GM19463 (cell line): ENCODE data around the gene RPS6KB2.
A peak's percentile ranks its signal among the peaks of the same experiment; 100 is the strongest.
"Not testable (repeated sequence)": the region's sequence is repeated elsewhere in the genome, so short reads cannot be mapped to it uniquely, and the experiment has no call there.

ENCODE experiments used
- ATAC-seq: cut with Tn5 transposase; IDR thresholded peaks from one replicate; pipeline ENCODE4 v1.9.1; 2021; ENCODE audit warnings: mild to moderate bottlenecking, moderate library complexity; ENCODE audit not compliant: unreplicated experiment

Gene RPS6KB2

DNA sequence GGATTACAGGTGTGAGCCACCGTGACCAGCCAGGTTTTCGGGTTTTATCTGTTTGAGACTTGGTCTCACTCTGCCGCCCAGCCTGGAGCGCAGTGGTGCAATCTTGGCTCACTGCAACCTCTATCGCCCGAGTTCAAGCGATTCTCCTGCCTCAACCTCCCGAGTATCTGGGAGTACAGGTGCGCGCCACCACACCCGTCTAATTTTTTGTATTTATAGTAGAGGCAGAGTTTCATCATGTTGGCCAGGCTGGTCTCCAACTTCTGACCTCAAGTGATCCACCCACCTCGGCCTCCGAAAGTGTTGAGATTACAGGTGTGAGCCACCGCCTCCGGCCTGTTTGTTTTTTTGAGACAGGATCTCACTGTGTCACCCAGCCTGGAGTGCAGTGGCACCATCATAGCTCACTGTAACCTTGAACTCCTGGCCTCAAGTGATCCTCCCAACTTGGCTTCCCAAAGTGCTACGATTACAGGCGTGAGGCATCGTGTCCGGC is 882 bp upstream of the RPS6KB2 start:
- not testable (repeated sequence) for ATAC-seq

DNA sequence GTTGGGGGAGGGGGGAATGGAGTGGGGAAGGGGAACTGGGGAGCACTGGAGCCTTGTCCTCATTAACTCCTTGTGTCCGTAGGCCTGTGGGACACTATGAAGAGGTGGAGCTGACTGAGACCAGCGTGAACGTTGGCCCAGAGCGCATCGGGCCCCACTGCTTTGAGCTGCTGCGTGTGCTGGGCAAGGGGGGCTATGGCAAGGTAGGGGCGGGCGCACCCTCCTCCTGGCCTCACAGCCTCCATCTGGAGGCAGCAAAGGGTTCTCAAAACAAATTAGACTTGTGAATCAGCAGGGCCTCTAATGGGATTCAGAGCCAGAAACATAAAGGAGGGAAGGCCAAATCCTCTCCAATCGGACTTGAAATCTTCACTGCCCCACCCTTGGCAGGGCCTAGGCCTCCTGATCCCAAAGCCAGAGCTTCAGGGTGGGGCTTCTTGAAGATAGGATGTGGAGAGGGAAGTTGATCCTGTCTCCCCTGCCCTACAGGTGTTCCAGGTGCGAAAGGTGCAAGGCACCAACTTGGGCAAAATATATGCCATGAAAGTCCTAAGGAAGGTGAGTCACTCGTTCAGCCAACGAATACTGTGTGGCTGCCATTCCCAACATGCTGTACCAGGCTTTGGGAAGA is 859 bp downstream of the RPS6KB2 start:
- no peak for ATAC-seq

DNA sequence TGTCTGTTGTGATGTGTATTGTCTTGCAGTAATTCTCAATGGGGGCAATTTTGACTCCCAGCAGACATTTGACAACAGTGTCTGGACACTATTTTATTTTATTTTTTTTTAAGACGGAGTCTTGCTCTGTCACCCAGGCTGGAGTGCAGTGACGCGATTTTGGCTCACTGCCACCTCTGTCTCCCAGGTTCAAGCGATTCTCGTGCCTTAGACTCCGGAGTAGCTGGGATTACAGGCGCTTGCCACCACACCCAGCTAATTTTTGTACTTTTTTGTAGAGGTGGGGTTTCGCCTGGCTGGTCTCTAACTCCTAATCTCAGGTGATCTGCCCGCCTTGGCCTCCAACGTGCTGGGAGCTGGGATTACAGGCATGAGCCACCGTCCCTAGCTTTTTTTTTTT is 1.4 kb downstream of the RPS6KB2 start:
- ATAC-seq = no peak

DNA sequence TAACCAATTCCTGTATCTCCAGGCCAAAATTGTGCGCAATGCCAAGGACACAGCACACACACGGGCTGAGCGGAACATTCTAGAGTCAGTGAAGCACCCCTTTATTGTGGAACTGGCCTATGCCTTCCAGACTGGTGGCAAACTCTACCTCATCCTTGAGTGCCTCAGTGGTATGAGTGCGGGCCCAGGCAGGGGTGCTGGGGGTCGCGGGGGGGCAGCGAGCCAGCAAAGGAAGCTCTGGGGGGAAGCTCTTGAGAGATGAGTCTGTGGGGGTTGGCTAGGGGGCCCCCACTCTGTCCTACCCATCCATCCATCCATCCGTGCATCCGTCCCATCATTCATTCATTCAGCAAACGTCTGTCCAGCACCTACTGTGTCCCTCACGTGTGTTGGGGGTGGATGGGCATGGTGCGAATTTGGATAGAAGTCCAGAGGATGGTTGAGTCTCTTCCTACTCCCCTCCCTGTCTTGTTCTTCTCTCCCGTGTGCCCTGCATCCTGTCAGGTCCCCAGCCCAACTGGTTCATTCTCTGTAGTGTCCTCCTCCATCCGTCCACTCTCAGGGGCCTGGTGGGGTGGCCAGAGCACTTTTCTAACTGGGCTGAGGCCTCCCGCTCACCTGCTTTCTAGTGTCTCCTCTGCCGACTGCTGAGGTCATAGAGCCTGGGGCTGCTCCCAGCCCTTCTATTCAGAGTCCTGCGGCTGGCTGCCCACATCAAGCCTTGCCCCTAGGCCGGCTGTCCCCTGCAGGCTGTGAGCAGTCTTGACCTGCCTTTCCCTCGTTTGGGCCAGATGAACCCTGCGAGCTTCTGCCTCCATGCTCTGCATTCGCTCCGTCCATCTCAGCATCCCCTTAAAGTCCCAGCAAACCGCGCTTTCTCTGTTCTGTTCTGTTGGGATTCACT is 3.3 kb downstream of the RPS6KB2 start:
- no peak for ATAC-seq

DNA sequence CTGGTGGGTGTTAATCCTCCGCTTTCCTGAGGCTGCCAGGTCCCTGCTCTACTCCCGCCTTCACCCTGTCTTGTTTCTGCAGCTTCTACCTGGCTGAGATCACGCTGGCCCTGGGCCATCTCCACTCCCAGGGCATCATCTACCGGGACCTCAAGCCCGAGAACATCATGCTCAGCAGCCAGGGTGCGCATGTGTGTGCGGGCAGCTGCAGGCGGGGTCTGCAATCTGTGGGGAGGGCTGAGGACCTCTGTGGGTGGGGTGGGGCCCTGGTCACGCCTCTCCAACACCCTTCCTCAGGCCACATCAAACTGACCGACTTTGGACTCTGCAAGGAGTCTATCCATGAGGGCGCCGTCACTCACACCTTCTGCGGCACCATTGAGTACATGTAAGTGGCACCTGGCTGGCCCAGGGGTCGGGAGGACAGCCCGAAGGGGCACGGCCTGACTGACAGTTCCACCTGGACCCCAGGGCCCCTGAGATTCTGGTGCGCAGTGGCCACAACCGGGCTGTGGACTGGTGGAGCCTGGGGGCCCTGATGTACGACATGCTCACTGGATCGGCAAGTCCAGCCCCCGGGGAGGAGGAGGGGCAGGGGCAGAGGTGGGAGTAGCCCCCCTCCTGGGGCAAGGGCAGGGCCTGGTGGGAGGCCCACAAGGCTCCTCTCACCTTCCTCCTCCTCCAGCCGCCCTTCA is 4.5 kb downstream of the RPS6KB2 start:
- ATAC-seq = no peak

DNA sequence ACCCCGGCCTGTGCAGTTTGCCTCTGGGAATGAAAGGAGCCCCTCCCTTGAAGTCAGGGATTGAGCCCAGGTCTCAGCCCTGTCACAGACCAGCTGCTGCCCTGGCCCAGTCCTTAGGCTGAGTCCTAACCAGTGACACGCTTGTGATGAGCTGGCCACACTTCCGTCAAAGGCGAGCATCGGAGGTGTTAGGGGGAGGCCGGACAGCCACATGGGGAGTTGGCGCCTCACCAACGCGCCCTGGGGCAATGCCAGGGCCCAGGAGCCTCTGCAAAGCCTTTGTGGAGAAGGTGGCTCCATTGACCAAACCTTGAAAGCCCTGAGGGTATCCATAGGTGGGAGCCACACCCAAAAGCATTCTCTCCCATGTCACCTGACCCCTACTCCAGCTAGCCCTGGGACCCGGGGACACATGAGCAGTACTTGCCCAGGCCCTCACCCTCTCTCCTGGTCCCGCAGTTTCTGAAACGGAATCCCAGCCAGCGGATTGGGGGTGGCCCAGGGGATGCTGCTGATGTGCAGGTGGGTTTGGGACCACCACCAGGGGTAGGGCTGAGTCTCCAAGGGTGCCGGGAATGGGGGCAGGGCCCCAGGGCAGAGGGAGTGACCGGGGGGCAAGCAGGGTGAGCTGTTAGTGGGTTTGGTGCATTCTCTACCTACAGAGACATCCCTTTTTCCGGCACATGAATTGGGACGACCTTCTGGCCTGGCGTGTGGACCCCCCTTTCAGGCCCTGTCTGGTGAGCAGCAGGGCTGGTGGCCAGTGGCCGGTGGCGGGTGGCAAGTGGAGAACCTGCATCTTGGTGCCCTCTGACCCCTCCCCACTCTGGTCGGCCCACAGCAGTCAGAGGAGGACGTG is 5.5 kb downstream of the RPS6KB2 start:
- no peak for ATAC-seq

DNA sequence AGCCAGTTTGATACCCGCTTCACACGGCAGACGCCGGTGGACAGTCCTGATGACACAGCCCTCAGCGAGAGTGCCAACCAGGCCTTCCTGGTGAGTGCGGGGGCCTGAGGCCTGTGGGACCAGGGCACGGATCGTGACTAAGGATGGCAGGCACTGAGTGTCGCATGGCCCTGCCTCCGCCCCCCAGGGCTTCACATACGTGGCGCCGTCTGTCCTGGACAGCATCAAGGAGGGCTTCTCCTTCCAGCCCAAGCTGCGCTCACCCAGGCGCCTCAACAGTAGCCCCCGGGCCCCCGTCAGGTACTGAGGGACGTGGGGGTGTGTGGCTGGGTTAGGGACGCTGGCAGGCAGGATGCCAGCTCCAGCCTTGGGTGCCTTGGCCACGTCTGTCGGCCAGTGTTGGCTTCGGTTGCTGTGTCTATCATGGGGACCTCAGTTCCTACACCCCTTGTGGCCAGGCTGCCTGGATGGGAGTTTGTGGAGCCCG is 6.1 kb downstream of the RPS6KB2 start:
- no peak for ATAC-seq

DNA sequence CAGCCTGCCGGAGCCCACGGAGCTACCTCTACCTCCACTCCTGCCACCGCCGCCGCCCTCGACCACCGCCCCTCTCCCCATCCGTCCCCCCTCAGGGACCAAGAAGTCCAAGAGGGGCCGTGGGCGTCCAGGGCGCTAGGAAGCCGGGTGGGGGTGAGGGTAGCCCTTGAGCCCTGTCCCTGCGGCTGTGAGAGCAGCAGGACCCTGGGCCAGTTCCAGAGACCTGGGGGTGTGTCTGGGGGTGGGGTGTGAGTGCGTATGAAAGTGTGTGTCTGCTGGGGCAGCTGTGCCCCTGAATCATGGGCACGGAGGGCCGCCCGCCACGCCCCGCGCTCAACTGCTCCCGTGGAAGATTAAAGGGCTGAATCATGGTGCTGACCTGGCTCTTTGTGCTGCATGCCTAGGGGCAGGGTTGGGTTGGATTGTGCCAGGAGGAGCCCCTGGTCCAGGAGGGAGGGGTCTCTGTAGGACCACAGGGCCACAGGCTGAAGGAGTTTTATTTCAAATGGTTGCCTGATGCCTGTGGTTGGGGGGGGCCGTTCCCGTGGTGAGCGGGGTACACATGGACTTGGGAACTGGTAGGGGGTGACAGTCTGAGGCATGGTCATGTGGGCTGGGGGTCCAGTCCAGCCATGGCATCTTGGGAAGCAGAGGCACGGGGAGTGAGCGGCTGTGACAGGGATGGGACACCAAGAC is 6.9 kb downstream of the RPS6KB2 start:
- ATAC-seq = no peak

DNA sequence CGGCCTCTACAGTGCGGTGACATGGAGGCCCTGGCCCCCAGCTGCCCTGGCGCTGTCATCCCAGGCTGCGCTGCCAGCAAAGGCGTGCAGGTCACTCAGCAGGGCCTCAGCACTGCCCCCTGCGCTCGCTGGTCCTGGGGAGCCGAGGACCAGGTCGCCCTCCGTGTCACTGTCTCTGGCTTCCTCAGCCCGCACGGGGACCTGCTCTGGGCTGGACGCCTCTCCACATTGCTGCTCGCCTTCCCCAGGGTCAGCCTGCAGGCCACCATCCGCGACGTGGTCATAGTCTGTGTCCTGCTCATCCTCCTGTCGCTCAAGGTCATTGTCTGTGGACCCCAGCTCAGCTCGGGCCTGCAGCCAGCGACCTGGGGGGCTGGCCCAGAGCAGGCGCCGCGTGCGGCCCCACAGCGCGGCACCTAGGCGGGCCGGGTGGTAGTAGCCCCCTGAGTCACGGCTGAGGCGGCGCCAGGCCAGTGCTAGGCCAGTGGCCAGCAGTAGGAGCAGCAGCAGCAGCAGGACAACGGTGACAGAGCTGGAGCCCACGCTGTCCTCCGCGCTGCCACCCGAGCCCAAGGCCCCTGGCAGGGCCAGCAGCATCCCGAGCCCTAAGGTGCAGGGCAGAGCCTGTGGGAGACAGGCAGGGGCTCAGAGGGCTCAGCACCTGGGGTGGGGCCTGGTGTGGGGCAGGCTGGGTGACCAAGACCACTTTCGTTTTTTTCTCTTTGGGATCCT is 7.6 kb downstream of the RPS6KB2 start:
- no peak for ATAC-seq

DNA sequence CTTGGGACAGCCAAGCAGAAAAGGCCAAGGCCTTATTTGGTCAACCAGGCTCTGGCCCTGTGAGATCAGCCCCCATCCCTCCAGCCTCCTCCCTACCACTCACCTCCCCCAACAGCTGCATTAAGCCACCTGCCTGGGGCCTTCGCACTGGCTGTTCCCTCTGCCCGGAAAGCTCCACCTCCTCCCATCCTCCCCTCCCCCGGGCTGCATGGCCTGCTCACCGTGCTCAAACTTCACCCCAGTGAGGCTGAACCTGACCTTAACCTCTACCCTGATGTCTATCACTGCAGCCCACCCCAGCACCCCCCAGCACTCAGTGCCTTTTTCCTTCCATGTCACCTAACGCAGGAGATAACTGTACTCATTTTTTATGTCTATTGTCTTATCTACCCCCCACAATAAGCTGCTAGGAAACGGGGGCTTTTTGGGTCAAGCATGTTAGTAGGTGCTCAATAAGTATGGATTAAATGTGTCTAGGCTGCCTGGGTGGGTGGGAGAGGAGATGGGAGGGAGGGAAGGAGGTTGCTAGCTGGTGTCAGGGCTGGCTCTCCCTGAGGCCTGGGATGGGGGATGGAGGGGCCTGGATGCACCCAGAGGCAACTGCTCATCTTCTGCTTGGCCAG is 8.3 kb downstream of the RPS6KB2 start:
- peak; percentile 55 for ATAC-seq

DNA sequence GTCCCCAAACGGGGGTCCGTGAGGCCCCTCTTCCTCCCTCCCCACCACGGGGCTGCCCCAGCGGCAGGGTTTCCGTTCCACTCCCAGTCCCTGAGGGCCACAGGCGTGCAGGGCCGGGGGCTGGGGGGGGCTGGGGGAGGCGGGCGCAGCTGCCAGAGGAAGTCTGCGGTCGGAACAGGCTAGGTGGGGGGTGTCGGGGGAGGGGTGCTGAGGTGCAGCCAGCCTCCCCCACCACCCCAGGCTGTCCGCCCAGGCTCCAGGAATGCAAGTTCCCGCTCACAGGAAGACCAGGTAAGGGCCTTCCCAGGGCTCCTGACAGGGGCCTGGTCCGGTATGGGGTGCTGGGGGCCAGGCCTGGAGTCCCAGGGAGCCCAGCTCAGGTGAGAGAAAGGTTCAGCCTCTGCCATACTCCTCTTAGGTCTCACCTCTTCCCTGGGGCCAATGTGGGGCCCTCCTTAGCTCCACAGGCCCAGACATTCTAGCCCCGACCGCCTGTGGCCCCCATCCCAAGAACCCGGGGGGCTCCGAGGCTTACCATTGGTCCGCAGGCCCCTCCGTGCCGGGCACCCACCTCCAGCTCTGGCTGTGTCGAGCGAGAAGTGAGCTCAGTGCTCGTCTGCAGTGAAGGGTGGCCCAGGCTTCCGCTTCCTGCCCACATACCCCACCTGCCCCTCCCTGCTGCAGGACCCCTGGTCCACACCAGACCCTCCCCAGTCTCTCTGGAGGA is 9.0 kb downstream of the RPS6KB2 start, which contains the start of gene PTPRCAP:
TSS of gene PTPRCAP (minus strand) at position 601 of the 727 bp plus-strand sequence. CDS start at position 538, 63 bp downstream.
- ATAC-seq = peak; percentile 32

DNA sequence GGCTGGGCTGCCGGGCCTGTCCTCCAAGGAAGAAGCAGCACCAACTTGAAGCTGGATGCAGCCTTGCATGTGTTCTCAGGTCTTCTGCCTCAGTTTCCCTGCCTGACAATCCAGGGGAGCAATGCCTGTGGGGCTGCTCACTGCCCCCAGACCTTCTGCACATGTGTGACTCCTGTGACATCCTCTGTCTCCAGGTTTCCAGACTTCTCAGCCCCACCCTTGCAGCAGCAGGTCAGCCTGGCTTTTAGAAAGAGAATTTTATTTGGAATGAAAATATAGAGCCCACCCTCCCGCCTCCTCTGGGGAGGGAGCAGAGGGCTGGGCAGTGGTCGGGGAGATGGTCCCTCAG is 9.5 kb downstream of the RPS6KB2 start:
- no peak for ATAC-seq

DNA sequence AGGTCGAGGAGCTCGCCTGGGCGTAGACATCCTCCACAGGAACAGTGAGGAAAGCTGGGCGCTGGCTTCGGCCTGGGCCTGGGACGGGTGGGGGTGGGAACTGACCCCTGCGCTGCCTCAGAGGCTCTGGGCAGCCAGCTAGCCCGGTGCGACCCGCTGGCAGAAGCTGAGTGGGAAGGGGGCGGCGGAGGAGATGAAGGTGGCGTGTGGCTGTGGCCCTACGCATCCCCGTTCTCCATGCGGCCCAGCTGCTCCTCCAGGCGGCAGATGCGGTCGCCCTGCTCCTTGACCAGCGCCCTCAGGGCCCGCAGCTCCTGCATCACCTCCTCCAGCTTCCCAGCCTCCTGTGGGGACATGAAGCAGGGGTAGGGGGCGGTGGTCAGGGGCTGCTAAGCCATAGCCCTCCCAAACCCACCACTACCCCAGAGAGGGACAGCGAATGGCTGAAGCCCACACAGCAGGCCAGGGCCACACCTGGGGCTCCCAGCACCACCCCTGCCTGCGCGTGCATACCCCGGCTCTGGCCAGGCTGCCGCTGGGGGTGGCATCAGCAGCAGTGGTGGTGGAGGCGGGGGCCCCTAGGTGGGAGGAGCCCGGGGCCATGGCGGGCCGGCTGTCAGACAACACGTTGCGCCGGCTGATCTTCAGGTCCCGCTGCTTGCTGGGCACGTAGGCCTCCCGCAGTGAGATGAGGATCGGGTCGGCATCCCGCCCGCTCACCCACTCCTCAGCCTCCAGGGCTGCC is 10.0 kb downstream of the RPS6KB2 start:
- ATAC-seq = no peak

DNA sequence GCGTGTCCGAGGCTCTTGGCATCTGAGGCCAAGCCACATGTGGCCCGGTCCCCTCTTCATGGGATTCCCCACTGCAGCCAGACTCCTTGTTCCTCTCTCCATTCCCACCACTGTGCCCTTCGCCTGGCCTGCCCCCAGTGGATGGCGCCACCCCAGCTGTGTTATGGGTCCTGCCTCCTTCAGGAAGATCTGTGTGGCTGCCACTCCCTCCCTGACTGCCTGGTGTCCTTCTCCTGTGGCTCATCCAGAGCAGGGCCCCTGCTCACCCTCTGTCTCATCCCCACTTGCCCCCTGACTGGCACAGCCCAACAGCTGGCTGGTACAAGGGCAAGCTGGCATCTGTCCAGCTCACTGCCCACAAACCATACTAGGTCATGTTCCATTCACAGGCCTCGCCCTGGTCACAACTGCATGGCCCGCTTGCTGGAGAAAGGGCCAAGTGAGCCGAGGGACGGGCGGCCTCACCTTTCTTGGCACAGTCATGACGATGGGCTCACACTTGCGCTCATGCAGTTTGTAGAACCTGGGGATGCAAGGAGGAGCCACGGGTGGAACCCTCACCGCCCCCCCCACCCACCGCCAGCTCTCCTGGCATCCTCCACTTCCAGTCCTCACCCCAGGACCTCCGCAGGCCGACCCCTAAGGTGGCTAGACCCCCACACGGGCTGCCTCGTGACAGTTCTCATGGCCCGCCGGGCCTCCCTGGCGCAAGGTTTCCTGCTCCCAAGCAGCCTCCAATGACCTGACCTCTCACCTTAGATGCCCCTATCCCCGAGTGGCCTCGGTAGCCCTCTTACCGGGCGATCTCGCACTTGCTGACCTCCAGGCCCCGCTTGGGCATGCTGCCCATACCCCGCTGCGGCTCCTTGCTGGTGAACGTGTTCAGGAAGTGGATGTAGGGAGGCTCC is 11.3 kb downstream of the RPS6KB2 start:
- no peak for ATAC-seq

DNA sequence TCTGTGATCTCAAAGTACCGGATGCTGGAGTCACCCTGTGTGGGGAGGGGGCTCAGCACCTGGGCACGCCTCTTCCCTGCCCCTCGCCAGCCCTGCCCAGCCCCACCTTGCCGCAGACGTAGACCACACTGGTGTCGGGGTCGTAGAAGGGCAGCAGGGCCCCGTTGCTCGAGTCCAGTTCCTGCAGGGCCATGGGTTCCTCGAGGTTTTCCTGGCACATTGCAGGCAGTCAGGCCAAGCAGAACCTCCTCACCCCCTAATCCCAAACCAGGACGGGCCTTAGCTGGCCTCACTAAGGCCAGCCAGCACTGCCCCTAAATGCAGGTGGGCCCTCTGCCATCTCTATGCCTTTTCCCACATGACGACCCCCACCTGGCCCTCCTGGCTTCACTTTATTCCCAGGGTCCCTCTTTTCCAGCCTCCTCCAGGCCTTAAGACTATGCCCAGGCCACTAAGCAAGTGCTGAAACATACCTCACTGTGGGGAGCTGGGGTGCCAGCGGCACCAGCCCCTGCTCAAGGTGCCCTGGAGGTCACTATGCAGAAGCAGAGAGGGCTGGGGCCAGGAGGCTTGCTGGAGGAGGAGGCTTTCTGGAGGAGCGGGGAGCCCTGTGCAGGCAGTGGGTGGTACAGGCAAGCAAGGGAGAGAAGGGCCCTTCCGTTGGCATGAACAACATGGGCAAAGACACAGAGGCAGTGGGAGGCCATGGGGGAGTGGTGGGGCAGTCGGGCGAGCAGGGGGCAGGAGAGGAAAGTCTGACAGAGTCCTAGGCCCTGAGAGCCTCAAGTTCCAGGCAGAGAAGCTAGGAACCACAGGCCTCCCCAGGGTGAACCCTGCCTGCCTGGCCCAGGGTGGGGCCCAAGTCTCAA is 12.2 kb downstream of the RPS6KB2 start:
- no peak for ATAC-seq
